ENCODE data around the gene CFAP119. TPM values are rescaled to one million over a fixed set of nuclear protein-coding genes. Genes with fewer than 3 reads are reported as not detected.

The CFAP119 gene
- total and polyA plus RNA-seq, 8 donors, result 2.0 to 71.2 (median 10.4) TPM; not detected in 2

DNA sequence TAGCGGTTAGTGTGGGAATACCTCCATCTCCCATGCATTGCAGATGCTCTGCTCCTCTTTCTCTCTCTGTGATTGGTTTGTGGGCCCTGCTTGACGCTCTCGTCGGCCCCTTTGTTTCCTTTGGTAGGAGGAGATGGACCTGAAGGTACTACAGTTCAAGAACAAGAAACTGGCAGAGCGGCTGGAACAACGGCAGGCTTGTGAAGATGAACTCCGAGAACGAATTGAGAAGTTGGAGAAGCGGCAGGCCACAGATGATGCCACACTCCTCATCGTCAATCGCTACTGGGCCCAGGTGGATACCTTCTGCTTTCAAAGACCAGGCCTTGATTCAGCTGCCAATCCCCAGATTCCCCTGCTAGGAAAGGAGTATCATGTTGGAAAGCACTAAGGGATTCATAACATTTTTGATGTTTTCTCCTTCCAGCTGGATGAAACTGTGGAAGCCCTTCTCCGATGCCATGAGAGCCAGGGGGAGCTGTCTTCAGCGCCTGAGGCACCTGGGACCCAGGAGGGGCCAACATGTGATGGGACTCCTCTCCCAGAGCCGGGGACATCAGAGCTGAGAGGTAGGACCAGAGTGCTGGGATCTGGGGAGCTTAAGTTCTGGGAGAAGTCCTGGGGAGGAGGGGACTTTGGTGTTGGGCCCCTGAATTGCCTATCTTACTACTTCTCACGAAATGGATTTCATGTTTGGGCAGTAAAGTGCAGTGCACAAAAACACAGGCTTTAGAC lies 1.3 kb upstream of the CFAP119 start:
- peaks cover 22 to 50% (median 44%) of the 10 kb centered on the region in 4 donors for H3K4me1 ChIP-seq
- H3K9me3 ChIP-seq, result no peaks in the 10 kb centered on the region
- H3K27me3 ChIP-seq, result no peaks in the 10 kb centered on the region
- peak overlapping the region; percentile 80 to 96 (median 94) for H3K4me3 ChIP-seq
- no peak for DNase-seq
- H3K36me3 ChIP-seq, result peaks cover 41 to 69% (median 62%) of the 10 kb centered on the region in 4 donors
- intact Hi-C loops (cut with DNase I; ENCODE audit: low total_unique reads), result no loop called here
- 55 to 67% (median 63%) methylated on average over 15 of the region's 15 CpGs for WGBS, 5 donors
- peak overlapping the region; percentile 20 to 97 (median 92) for H3K27ac ChIP-seq
- TF ChIP-seq POLR2A (IDR thresholded peaks at IDR 0.05) (no peak), EP300 (IDR thresholded peaks at IDR 0.05) (no peak), POLR2AphosphoS5 (IDR thresholded peaks at IDR 0.05) (no peak)
- TF ChIP-seq, protein P1, sequence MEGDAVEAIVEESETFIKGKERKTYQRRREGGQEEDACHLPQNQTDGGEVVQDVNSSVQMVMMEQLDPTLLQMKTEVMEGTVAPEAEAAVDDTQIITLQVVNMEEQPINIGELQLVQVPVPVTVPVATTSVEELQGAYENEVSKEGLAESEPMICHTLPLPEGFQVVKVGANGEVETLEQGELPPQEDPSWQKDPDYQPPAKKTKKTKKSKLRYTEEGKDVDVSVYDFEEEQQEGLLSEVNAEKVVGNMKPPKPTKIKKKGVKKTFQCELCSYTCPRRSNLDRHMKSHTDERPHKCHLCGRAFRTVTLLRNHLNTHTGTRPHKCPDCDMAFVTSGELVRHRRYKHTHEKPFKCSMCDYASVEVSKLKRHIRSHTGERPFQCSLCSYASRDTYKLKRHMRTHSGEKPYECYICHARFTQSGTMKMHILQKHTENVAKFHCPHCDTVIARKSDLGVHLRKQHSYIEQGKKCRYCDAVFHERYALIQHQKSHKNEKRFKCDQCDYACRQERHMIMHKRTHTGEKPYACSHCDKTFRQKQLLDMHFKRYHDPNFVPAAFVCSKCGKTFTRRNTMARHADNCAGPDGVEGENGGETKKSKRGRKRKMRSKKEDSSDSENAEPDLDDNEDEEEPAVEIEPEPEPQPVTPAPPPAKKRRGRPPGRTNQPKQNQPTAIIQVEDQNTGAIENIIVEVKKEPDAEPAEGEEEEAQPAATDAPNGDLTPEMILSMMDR (IDR thresholded peaks at IDR 0.05), result no peak

DNA sequence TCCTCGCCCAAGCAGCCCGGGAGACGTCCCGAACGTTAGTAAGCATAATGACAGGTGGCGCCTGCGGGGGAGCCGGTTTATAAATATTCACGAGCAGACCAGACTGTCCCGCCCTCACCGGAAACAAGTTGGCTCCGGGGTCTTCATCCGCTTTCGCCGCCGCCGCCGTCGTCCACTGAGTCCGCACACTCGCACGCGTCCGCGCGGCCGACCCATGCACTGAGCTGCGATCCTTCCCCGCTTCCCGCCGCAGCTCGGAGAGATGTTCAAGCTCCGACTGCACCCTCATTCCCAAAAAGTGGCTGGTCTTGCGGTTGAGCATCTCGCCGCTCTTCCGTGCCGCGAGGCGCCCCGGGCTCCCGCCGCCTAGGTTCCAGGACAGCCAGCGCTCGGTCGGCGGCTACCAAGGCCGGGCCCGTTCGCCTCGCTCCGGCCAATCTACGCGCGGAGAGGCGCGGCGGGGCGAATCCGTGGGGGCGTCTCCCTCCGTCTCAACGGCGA lies 385 bp downstream of the CFAP119 start:
- DNase-seq, result peak in 1 of 2 donors; percentile 63
- intact Hi-C loops (cut with DNase I; ENCODE audit: low total_unique reads), result no loop called here

DNA sequence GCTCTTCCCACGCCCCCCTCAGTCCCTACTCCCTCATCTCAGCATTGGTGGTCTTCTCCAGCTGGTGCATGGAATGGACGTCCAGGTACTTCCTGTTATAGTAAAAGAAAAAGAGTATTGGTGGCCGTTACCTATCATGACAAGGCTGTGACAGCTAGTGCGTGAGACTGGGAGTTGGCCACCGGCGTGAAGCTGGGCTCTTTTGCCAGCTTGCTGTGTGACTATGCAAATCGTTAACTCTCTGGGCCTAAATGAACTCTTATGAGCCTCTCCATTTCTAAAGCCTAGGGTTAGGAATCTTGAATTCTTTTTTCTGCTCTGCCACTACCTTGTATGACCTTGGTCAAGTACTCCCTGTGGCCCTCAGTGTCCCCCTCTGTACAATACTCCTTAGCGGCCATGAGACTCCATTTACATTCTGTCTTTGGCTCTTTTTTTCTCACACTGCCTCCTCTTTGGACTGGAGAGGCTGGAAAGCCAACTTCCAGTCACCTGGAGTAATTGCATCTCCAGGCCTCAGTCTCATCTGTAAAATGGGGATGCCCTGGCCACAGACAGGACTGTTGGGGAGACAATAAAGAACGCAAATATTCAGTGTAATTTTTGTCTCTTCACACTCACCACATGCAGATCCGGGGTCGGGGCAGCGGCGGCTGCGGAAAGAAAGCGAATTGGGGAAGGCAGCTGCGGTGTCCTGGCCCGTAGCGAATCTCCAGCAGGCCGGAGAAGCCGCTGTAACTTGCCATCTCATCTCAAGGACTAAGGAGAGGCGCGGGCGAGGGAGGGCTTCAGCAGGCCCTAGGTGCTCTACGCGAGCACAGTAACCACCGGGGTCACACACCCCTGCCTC lies 1.1 kb downstream of the CFAP119 start:
- intact Hi-C loops (cut with DNase I; ENCODE audit: low total_unique reads), result no loop called here
- 27 to 30% (median 28%) methylated on average over 26 of the region's 26 CpGs for WGBS, 5 donors
- H3K9me3 ChIP-seq, result no peaks in the 10 kb centered on the region
- H3K4me1 ChIP-seq, result peaks cover 22 to 50% (median 44%) of the 10 kb centered on the region in 4 donors
- peak overlapping the region; percentile 80 to 96 (median 94) for H3K4me3 ChIP-seq
- H3K27ac ChIP-seq, result peak overlapping the region in 4 of 5 donors; percentile 88 to 97 (median 93)
- TF ChIP-seq POLR2AphosphoS5 (IDR thresholded peaks at IDR 0.05), result no peak
- no peak for TF ChIP-seq POLR2A (IDR thresholded peaks at IDR 0.05)
- TF ChIP-seq, protein P1 (IDR thresholded peaks at IDR 0.05), result no peak
- TF ChIP-seq EP300 (IDR thresholded peaks at IDR 0.05), result no peak
- H3K27me3 ChIP-seq, result no peaks in the 10 kb centered on the region
- H3K36me3 ChIP-seq, result peaks cover 31 to 68% (median 61%) of the 10 kb centered on the region in 4 donors
- no peak for DNase-seq

More for the DNA sequence above, 385 bp downstream of the CFAP119 start:
- Histone ChIP-seq H3K27ac (peak overlapping the region; percentile 26 to 97 (median 92)), H3K4me3 (peak overlapping the region; percentile 80 to 96 (median 94)), H3K27me3 (no peaks in the 10 kb centered on the region), H3K36me3 (peaks cover 32 to 68% (median 61%) of the 10 kb centered on the region in 4 donors), H3K9me3 (no peaks in the 10 kb centered on the region), H3K4me1 (peaks cover 22 to 50% (median 44%) of the 10 kb centered on the region in 4 donors)
- 0 to 2% (median 0%) methylated on average over 19 to 64 of the region's 64 CpGs for WGBS, 5 donors
- TF ChIP-seq POLR2A (IDR thresholded peaks at IDR 0.05) (no peak), POLR2AphosphoS5 (IDR thresholded peaks at IDR 0.05) (no peak), EP300 (IDR thresholded peaks at IDR 0.05) (no peak)
- TF ChIP-seq, protein P1 (IDR thresholded peaks at IDR 0.05), result no peak

DNA sequence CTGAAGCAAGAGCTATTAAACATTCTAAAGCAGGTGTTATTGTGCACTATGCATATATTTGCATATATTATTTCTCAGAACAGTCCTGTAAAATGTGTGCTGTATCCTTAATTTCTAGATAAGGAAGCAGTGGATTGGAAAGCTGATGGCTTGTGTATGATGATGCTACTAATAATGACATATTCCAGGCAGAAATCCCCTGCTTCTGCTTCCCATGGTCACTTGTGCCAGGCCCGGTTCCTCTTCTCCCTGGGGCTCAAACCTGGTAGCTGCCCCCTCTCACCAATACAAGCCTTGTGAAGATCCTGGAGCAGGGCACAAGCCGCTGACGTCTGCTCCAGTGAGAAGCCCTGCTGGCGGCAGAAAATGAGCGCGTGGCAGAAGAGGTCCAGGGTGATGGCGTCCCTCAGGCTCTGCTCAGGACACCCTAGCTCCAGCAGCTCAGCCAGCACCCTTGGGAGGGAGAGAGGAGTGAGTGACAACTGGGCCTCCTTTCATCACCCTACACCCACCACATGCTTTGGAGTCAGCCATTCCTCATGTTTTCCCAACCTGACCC lies 1.8 kb downstream of the CFAP119 start:
- no peaks in the 10 kb centered on the region for H3K9me3 ChIP-seq
- WGBS, 5 donors, result 83 to 90% (median 89%) methylated on average over 1 to 7 of the region's 7 CpGs
- H3K4me3 ChIP-seq, result no peak overlapping the region
- TF ChIP-seq, protein P1 (IDR thresholded peaks at IDR 0.05), result no peak
- TF ChIP-seq POLR2AphosphoS5 (IDR thresholded peaks at IDR 0.05), result no peak
- TF ChIP-seq EP300 (IDR thresholded peaks at IDR 0.05), result no peak
- no peak for TF ChIP-seq POLR2A (IDR thresholded peaks at IDR 0.05)
- H3K36me3 ChIP-seq, result peaks cover 24 to 68% (median 61%) of the 10 kb centered on the region in 4 donors
- H3K4me1 ChIP-seq, result peaks cover 22 to 50% (median 43%) of the 10 kb centered on the region in 4 donors
- intact Hi-C loops (cut with DNase I; ENCODE audit: low total_unique reads), result no loop called here
- no peaks in the 10 kb centered on the region for H3K27me3 ChIP-seq
- no peak for DNase-seq
- H3K27ac ChIP-seq, result no peak overlapping the region

Measured in stomach (tissue), 9 donors.